ENCODE data around the gene MCL1. TPM values are rescaled to one million over a fixed set of nuclear protein-coding genes. Genes with fewer than 3 reads are reported as not detected.

The MCL1 gene
- total RNA-seq, 2 donors from 2014 or later: 96.7 to 146 TPM

- Histone ChIP-seq H3K4me1 (peaks cover 0 to 47% of the 10 kb centered on the region in 2 donors), H3K36me3 (no peaks in the 10 kb centered on the region), H3K27ac (peak overlapping the region; percentile 49 to 74), H3K27me3 (no peaks in the 10 kb centered on the region), H3K9me3 (no peaks in the 10 kb centered on the region), H3K4me3 (no peak overlapping the region)
- no peak for TF ChIP-seq CTCF (IDR thresholded peaks at IDR 0.05)
- DNase-seq (ENCODE audit: low spot score): no peak
These were observed 43.7 kb downstream of the MCL1 start for GRCh38 chr1:150535511-150536287.

DNA sequence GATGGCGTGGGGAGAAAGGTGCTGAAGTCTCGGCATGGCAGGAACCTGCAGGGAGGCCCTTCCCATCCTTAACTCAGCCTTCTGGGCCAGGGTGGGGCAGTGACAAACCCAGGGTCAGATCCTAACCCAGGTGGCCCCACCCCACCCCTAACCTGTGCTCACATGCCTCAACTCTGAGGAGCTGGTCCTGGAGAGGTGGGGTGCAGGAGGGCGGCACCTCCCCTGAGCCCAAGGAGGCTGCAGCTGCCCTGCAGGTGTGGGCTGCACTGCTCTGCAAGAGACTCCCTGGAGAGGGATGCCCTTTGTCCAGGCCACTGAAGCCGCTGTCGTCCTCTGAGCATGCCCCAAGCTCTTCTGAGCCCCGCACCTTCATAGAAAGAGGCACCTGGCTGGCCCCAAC is 45.4 kb downstream of the MCL1 start:
- no peak overlapping the region for H3K4me3 ChIP-seq
- H3K9me3 ChIP-seq: no peaks in the 10 kb centered on the region
- no peak for TF ChIP-seq CTCF (IDR thresholded peaks at IDR 0.05)
- H3K27me3 ChIP-seq: no peaks in the 10 kb centered on the region
- peak overlapping the region; percentile 49 to 74 for H3K27ac ChIP-seq
- no peaks in the 10 kb centered on the region for H3K36me3 ChIP-seq
- DNase-seq (ENCODE audit: low spot score): no peak
- H3K4me1 ChIP-seq: peaks cover 0 to 51% of the 10 kb centered on the region in 2 donors

DNA sequence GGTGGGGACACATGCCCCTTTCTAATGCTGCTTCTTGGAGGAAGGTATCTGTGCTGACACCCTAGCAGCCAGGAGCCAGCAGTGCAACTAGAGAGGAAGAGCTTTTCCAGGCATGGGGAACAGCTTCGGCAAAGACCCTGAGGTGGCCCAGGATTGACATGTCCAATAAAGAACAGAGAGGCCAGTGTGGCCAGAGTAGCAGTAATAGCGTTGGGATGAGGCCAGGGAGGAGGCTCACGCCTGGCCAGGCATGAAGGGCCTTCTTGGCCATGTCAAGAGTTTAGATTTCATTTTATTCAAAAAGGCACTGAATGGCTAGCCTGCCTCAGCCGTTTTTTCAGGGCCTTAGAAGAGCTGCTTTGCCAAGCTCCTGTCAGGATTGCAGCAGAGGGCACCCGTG is 46.5 kb downstream of the MCL1 start:
- Histone ChIP-seq H3K27me3 (no peaks in the 10 kb centered on the region), H3K4me3 (no peak overlapping the region), H3K36me3 (no peaks in the 10 kb centered on the region), H3K9me3 (no peaks in the 10 kb centered on the region), H3K27ac (peak overlapping the region; percentile 49 to 57), H3K4me1 (peaks cover 0 to 45% of the 10 kb centered on the region in 2 donors)
- peak in 1 of 2 donors; percentile 28 for TF ChIP-seq CTCF (IDR thresholded peaks at IDR 0.05)
- no peak for DNase-seq (ENCODE audit: low spot score)

DNA sequence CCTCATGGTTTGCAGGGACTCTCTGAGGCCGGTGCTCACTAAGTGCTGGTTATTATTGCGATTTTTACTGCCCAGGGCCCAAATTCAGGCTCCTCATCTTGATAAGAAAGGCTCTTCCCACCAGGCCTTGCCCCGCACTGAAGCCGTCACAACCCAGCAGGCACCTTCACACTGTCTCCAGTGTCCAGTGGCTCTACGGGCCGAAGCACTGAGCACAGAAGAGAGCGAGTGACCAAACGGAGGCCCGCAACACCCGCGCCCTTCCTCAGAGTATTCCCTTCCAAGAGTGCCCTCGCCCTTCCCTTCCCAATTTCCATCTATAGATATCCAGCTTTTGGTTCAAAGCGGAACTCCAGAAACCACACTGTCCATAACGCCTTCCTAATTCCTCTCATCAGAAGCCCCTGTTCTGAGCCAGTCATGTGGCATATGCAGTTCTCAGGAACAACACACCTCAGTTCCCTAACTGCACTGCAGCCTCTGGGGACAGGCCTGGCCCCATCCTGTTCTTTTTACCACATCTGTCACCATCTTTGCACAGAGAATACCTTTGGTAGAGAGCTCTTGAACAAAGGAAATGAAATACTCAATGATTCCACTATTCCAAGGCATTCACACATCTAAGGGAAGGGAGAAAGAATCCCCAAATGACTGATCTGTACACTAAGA is 48.8 kb downstream of the MCL1 start:
- H3K36me3 ChIP-seq: no peaks in the 10 kb centered on the region
- no peak for TF ChIP-seq CTCF (IDR thresholded peaks at IDR 0.05)
- H3K27ac ChIP-seq: no peak overlapping the region
- H3K4me1 ChIP-seq: peaks cover 0 to 38% of the 10 kb centered on the region in 2 donors
- no peaks in the 10 kb centered on the region for H3K27me3 ChIP-seq
- no peak overlapping the region for H3K4me3 ChIP-seq
- H3K9me3 ChIP-seq: no peaks in the 10 kb centered on the region
- no peak for DNase-seq (ENCODE audit: low spot score)

DNA sequence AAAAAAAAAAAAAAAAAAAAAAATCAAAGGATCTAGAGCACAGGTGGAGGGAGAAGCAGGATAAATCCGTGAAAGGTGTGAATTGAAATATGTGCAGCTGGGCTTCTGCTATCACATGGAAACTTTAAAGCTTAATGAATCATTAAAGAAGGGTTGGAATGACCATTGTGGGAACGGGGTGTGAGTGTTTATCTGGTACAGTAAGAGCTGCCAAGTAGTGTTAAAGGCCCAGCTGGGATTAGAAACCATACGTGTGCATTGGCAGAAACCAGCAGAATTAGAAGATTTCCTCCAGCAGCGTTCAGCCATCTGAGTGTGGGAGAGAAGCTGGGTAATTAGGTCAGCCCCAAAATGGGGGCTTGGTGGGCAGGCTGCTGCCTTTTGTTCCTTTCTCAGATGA is 50.4 kb downstream of the MCL1 start:
- peak overlapping the region in 1 of 2 donors; percentile 11 for H3K27ac ChIP-seq
- no peak for TF ChIP-seq CTCF (IDR thresholded peaks at IDR 0.05)
- H3K4me3 ChIP-seq: no peak overlapping the region
- peaks cover 0 to 23% of the 10 kb centered on the region in 2 donors for H3K4me1 ChIP-seq
- no peak for DNase-seq (ENCODE audit: low spot score)
- H3K27me3 ChIP-seq: no peaks in the 10 kb centered on the region
- H3K9me3 ChIP-seq: no peaks in the 10 kb centered on the region
- no peaks in the 10 kb centered on the region for H3K36me3 ChIP-seq
